MM.1S (cell line): Measurements from ENCODE around the gene ARMC8.

Source experiments
- CTCF ChIP-seq: fragments of 300-600 bp; sonication (generic); IDR thresholded peaks from 2 replicates; pipeline ENCODE4 v1.5.1; 2016; ENCODE audit warnings: antibody characterized with exemption, low read length, mixed read lengths
- EZH2 ChIP-seq: fragments of 300-600 bp; sonication (generic); optimal IDR thresholded peaks from 2 replicates; pipeline ENCODE3; 2017; ENCODE audit warnings: low read depth, mild to moderate bottlenecking, antibody characterized with exemption, low read length, mixed read lengths

DNA sequence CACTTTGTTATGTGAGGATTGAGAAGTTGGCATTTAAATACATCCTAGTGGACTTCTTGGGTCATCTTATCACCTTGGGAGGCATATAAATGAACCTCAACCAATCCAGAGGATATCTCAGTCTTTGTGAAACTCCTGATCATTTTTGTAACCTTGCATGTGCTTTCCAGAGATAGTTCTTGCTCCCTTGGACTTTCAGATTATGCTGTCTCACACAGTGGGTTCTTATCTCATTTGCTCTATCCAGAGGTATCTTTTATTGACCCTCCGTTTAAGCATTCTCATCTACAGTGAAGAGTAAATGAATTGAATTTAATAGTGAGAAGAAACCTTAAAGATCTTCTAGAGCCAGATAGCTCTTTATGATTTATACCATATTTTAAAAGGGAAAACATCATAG, 10.4 kb downstream of the ARMC8 start:
- TF ChIP-seq CTCF = no peak
- no peak for TF ChIP-seq EZH2
